ENCODE data around the gene ARL3. TPM values are rescaled to one million over a fixed set of nuclear protein-coding genes. Genes with fewer than 3 reads are reported as not detected.

The ARL3 gene
- total and polyA plus RNA-seq, 2 experiments from 2014 or later = 8.5 to 22.6 TPM

DNA sequence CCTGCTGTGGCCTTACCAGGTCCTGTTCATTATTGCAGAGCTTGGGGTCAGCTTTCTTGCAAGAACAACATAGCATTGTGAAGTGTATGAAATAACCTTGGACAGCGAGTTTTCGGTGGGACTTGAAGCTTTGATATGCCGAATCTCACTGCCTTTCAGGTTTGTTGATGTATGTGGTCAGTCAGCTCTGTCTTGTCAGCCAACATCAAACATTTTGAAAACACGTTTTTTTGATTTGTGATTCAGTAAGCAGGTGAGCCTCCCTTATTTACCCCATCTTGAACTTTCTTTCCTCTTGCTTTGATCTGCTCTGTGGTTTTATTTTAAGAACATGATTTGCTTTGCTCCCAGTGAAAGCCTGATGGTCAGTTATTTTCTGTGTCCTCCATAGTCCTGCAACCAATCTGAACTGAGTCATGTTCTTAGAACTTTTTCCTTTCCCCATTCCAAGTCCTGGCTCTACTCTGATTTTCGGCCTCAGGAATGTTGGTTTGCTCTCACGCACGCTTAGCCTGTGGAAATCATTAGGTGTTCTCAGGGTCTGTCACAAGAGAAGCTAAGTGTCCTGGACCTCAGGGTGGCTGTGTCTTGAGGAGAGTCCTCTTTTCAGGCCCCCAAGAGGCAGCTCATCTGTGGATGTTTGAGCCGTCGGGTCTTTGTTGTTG is 38.2 kb upstream of the ARL3 start (continued):
- TF ChIP-seq CREB1 (CRISPR knock-in tag; IDR thresholded peaks at IDR 0.05; ENCODE audit: low read depth) = no peak
- TF ChIP-seq, protein P1, sequence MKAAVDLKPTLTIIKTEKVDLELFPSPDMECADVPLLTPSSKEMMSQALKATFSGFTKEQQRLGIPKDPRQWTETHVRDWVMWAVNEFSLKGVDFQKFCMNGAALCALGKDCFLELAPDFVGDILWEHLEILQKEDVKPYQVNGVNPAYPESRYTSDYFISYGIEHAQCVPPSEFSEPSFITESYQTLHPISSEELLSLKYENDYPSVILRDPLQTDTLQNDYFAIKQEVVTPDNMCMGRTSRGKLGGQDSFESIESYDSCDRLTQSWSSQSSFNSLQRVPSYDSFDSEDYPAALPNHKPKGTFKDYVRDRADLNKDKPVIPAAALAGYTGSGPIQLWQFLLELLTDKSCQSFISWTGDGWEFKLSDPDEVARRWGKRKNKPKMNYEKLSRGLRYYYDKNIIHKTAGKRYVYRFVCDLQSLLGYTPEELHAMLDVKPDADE (IDR thresholded peaks at IDR 0.05) = no peak
- TF ChIP-seq NANOG (IDR thresholded peaks at IDR 0.05; ENCODE audit: borderline replicate concordance) = no peak
- TF ChIP-seq ZNF331 (CRISPR knock-in tag; IDR thresholded peaks at IDR 0.05; ENCODE audit: low read depth) = no peak
- TF ChIP-seq ZNF114 (CRISPR knock-in tag; IDR thresholded peaks at IDR 0.05) = no peak
- TF ChIP-seq JUNB (IDR thresholded peaks at IDR 0.05; ENCODE audit: unreplicated experiment) = no peak
- TF ChIP-seq, protein P2, sequence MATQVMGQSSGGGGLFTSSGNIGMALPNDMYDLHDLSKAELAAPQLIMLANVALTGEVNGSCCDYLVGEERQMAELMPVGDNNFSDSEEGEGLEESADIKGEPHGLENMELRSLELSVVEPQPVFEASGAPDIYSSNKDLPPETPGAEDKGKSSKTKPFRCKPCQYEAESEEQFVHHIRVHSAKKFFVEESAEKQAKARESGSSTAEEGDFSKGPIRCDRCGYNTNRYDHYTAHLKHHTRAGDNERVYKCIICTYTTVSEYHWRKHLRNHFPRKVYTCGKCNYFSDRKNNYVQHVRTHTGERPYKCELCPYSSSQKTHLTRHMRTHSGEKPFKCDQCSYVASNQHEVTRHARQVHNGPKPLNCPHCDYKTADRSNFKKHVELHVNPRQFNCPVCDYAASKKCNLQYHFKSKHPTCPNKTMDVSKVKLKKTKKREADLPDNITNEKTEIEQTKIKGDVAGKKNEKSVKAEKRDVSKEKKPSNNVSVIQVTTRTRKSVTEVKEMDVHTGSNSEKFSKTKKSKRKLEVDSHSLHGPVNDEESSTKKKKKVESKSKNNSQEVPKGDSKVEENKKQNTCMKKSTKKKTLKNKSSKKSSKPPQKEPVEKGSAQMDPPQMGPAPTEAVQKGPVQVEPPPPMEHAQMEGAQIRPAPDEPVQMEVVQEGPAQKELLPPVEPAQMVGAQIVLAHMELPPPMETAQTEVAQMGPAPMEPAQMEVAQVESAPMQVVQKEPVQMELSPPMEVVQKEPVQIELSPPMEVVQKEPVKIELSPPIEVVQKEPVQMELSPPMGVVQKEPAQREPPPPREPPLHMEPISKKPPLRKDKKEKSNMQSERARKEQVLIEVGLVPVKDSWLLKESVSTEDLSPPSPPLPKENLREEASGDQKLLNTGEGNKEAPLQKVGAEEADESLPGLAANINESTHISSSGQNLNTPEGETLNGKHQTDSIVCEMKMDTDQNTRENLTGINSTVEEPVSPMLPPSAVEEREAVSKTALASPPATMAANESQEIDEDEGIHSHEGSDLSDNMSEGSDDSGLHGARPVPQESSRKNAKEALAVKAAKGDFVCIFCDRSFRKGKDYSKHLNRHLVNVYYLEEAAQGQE (IDR thresholded peaks at IDR 0.05; ENCODE audit: unreplicated experiment) = no peak
- no peak for TF ChIP-seq EZH2phosphoT487 (IDR thresholded peaks at IDR 0.05; ENCODE audit: unreplicated experiment)

DNA sequence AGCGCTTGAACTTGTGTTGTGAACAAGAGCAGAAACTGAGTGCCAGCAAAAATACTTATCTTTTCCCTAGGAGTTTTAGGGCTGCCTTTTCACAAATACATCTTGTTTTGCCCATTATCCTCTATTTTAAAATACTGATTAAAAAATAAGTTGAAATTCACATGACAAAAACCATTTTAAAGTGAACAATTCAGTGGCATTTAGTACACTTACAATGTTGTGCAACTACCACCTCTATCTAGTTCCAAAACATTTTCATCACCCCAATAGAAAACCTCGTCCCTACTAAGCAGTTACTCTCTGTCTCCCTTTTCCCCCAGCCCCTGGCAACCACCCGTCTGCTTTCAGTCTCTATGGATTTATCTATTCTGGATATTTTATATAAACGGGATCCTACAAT is 31.0 kb upstream of the ARL3 start:
- TF ChIP-seq, protein P3, sequence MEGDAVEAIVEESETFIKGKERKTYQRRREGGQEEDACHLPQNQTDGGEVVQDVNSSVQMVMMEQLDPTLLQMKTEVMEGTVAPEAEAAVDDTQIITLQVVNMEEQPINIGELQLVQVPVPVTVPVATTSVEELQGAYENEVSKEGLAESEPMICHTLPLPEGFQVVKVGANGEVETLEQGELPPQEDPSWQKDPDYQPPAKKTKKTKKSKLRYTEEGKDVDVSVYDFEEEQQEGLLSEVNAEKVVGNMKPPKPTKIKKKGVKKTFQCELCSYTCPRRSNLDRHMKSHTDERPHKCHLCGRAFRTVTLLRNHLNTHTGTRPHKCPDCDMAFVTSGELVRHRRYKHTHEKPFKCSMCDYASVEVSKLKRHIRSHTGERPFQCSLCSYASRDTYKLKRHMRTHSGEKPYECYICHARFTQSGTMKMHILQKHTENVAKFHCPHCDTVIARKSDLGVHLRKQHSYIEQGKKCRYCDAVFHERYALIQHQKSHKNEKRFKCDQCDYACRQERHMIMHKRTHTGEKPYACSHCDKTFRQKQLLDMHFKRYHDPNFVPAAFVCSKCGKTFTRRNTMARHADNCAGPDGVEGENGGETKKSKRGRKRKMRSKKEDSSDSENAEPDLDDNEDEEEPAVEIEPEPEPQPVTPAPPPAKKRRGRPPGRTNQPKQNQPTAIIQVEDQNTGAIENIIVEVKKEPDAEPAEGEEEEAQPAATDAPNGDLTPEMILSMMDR (conservative IDR thresholded peaks at IDR 0.05; ENCODE audit: low read depth in 2 of 2) = no peak
- Mint-ChIP-seq H3K36me3 (ENCODE audit: low read depth) (no peaks in the 10 kb centered on the region), H3K9me3 (no peaks in the 10 kb centered on the region), H3K4me1 (peaks cover 21% of the 10 kb centered on the region), H3K27ac (no peak overlapping the region), H3K27me3 (ENCODE audit: insufficient read depth, low read depth, poor library complexity) (peaks cover 12% of the 10 kb centered on the region), H3K4me3 (peak overlapping the region; percentile 95)
- peaks cover 20% of the 10 kb centered on the region for H3K79me2 ChIP-seq (replicated peaks; ENCODE audit: insufficient read depth)
- H3K9me2 ChIP-seq (ENCODE audit: insufficient read depth) = no peaks in the 10 kb centered on the region
- peaks cover 5% of the 10 kb centered on the region; the same call in 1 of the 2 replicates for H3K4me1 ChIP-seq (ENCODE audit: insufficient read depth)
- H3K4me2 ChIP-seq = peak overlapping the region; percentile 88; the same call in 1 of the 2 replicates
- H3F3A ChIP-seq (replicated peaks; ENCODE audit: low read depth) = no peaks in the 10 kb centered on the region; the same call in 1 of the 2 replicates
- H3K27ac ChIP-seq (ENCODE audit: low read depth) = no peak overlapping the region
- ATAC-seq (no peak), DNase-seq (ENCODE audit: low spot score) (no peak)
- H4K20me1 ChIP-seq (replicated peaks; ENCODE audit: insufficient read depth) = 0 out of 2 replicates have a peak, but pooled peaks cover 7% of the 10 kb centered on the region
- no peaks in the 10 kb centered on the region for H3K27me3 ChIP-seq (ENCODE audit: insufficient read depth)
- no peak overlapping the region for H3K4me3 ChIP-seq
- H3K36me3 ChIP-seq (ENCODE audit: insufficient read depth) = no peaks in the 10 kb centered on the region
- no peak overlapping the region for H2AFZ ChIP-seq
